HUDEP-2 (cell line): ENCODE results near the gene SDF2.
A peak's percentile ranks its signal among the peaks of the same experiment; 100 is the strongest.

Experiments
- DNase-seq, 76 experiments: peaks; one replicate each; lab custom pipeline; 2025; ENCODE audit not compliant: unreplicated experiment in 76 of 76; lab: John Stamatoyannopoulos, UW

Gene SDF2, protein sequence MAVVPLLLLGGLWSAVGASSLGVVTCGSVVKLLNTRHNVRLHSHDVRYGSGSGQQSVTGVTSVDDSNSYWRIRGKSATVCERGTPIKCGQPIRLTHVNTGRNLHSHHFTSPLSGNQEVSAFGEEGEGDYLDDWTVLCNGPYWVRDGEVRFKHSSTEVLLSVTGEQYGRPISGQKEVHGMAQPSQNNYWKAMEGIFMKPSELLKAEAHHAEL

DNA sequence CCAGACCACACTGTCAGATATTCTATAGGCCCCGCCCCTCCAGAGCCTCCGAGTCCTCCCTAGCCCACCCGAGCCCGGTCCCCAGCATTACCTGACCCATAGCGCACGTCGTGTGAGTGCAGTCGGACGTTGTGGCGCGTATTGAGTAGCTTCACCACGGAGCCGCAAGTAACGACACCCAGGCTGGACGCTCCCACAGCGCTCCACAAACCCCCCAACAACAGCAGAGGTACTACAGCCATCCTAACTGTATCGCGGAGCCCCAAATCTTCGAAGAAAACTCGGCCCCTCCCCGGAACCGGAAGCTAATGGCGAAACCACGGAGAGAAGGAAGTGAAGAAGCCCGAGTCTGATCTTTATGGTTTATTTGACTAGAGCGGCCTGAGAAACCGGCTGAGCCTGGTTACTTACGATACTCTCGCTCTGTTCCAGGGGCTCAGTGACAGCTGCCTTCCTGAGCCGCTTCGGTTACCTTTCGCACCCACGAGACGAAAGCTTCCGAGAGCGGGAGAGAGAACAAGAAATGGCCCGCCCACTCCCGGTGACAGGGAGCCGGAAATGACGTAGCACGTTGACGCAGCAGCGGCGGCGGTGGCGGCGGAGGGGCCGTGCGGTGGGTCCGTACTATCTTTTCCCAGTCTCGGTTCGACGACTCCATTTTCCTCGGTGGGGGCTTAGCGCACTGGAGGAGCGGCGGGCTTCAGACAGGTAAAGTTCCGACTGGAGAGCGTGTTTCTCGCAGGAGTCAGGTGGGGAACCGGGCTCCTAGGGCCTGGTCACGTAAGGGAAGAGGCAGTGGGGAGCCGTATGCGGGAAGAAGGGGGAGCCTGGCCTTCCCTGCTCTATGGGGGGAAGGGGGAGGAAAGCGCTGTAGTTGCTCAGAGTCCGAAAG is at the start of gene SDF2, which contains the start of gene SUPT6H:
Gene SDF2, minus strand, starts transcription at position 272 of the 892 bp plus-strand sequence. Its CDS starts 30 bp downstream, at position 242.
Gene SUPT6H, plus strand, starts transcription at position 571 of the 892 bp plus-strand sequence. CDS start 11,197 bp downstream, outside the sequence.
- DNase-seq, result peak in 75 of 76 experiments; percentile 6 to 92 (median 77)

DNA sequence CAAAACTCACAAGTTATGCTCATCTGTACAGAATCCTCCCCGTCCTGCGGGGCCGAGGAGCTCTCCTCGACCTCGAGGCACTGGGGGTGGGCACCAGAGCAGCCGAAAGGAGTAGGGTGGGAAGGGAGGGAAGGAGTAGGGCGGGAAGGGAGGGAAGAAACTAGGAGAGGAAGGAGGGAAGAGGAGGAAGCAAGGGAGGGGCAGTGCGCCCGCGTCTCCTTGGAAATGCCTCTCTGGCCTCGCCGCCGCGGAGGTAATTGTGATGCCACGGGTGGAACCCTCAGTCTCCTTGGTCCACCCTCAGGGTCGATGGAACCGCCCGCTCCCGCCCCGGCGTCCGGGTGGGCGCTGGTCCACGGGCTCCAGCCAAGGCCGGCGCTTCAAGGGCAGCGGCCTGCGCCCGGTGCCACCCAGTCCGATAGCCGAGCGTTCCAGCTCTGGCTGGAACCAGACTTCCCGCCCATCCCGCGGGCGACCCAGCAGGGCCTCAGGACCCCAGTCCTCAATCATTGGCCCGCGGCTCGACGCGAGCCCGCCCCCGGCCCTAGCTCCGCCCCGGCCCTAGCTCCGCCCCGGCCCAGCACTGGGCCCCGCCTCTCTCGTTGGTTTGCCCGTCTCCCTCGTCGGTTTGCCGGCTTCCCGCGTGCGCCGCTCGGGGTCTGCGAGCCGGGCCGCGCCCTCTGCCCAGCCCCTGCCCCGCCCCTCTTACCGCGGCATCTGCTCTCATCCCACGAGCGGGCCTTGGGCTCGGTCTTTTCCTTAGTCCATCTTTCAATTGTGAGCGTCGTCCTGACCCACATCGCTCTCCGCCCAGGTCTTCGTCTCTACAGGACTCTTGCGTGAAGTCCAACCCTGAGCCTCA is 49.4 kb upstream of the SDF2 start:
- DNase-seq, result peak in 72 of 76 experiments; percentile 24 to 89 (median 71)

DNA sequence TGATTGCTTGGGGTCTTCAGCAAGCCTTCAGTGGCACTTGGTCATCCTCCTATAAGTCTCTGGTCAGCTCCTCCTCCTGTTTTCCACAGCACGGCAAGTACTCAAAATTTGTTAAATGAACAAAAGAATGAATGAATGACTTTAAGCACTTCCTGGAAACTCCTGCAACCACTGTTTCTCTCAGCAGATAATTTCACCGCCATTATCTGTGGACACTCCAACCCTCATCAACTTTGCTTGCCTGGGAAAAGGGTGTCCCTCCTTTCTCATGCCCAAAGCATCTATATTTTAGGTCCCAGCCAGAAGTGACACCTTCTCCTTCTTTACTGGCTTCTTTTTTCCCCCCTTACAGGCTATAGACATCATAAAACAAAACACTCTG is 45.6 kb upstream of the SDF2 start:
- DNase-seq, result no peak

DNA sequence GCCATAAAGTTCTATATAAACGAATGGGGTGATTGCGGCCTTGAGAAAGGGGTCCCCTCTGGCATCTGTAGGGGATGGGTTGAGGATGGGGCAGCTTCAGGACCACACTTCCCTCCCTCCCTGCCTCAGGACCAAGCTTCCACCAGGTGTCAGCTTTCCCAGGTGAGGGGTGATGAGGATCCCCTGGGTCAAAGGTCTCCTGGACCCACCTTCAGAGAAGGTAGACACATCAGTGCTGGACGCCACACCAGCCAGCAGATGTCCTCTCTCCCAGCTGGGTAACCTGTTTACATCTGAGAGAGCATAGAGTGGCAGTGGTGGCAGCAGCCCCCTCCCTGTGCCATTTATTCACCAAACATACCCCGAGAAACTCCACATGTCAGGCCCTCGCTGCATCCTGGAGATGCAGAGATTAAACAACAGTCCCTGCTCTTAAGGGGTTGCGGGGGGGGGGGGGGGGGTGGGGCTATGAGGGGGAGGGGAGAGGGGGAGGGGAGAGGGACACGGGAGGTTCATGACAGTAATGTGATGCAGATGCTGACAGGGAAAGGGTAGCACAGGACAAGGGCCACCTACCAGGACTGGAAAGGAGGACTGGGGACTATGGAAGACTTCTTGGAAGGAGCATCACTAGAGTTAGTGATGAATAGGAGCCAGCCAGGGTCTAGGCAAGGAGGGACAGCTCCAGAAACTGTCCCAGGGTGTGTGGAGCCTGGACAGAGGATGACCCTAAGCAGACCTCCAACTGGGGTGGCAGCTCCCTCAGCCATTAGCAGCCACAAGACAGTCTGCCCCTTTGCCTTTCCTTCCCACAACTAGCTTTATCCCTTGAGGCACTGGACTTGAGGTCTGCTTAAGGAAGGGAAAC is 45.0 kb upstream of the SDF2 start:
- DNase-seq, result no peak

DNA sequence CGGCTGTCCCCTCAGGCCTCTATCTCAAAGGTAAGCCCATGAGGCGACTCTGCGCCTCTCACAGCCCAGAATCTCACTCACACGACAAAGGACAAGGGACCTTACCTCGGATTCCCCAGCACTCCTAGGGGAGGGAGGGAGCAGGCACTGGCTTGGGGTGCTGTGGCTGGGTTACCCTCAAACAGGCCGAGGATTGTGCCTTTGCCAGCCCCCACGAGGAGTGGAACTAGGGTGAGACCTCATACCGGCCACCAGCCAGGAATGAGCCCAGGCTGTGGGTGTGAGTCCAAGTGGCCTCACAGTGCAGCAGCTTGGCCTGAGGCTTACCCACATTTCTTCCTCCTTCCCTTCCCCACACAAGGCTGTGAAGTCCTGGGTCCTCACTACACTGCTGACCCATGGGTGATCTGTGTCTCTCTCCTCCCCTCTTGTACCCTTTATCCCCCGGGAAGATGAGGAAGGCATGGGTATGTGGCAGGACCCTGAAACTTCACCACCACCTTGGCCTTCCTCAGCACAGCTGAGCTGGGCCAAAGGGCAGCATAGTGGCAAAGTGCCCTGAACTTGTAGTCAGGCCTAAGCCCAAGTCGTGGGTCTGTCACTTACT is 44.1 kb upstream of the SDF2 start:
- DNase-seq, result no peak

DNA sequence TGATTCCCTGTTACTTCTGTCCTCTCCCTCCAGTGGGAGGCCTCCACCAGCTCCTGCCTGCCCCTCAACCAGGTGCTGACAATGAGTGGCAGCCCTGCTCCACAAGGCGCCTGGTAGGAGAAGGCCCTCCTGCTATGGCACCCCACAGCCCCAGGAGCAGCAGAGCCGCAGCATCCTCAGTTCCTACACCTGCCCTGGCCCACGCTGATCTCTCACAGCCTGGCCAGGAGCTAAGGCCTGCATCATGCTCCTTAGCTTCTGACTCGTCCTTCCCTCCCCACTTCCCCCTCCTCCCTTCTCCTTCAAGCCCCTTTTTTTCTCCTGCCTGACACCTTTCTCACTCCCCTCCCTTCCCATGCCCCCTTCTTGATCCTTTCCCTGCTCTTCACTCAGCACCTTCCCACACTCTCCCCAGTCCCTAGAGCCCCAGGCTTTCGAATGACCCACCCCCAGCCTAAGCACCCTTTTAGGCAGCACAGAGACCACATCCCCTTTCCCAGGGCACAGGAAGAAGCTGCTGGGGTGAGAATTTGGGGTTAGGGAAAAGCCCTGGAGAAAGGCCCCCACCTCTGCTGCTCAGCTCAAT is 43.5 kb upstream of the SDF2 start:
- DNase-seq, result no peak

DNA sequence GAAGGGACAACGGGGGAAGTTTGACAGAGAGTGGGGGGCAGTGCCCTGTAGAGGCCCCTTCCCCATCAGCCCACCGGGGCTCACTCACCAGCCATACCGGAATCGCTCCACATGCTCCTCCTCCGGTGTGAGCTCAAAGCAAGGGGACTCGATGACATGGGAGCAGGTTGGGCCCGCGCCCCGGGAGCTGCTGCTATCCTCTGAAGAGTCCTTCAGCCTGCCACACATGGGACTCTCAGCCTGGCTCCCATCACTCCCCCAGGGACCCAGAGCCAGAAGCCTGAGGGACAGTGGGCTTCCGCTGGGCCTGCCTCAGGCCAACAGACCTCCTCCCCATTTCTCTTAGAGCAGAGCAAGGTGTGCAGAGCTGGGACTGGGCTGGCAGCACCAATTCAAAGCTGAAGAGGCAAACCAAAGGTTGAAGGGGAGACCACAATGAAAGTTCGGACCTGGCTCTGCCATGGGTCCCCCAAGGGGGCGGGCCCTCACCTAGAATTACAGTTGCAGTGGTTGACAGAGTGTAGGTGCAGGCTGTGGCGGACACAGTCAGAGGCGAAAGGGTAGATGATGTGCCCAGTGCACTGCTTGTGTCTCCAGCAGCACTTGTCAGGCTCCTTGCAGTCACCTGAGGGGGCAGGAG is 42.6 kb upstream of the SDF2 start:
- DNase-seq, result no peak

DNA sequence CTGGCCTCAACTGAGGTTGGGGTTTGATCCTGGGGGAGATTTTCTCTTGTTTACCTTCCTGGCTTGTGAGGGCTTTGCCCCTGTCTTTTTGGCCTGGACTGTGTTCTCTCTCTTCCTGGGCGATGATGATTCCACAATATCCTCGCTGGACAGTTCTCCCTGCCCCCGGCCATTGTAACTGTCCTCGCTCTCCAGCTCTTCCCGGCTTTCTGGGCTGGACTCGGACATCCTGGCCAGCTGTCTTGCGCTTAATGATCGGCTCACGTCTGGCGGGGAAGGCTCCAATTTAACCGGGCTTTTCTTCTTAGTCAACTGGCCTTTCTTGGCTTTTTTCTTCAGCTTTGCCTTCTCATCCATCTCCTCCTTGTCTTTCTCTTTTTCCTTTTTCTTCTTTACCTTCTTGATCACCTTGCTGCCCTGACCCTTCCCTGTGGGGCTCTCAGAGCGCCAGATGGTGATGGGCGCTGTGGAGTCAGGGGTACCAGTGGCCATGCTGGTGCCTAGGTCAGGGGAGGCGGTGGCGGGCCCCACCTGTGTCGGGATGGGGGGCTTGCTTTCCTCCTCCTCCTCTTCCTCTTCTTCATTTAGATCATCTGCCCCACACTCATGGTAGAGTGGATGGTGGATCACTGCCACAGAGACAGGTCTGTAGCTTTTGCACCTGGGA is 42.0 kb upstream of the SDF2 start:
- no peak for DNase-seq

DNA sequence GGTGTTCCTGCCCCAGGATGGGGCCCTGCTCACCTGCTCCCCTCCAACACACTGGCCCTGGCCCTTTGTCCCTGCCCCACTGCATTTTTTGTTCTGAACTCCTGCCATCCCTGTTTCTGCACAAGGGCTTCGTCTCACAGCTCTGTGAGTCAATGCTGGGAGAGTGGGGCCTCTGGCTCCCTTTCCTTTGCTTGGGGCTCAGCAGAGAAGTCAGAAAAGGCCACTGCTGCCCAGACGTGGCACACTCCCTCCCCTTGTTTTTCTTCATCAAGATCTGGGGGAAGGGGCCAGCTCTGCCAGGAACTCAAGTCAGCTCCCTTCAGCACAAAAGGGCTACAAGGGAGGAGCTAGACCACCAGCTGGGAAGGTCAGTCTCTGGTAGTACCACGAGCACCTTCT is 41.0 kb upstream of the SDF2 start:
- no peak for DNase-seq

DNA sequence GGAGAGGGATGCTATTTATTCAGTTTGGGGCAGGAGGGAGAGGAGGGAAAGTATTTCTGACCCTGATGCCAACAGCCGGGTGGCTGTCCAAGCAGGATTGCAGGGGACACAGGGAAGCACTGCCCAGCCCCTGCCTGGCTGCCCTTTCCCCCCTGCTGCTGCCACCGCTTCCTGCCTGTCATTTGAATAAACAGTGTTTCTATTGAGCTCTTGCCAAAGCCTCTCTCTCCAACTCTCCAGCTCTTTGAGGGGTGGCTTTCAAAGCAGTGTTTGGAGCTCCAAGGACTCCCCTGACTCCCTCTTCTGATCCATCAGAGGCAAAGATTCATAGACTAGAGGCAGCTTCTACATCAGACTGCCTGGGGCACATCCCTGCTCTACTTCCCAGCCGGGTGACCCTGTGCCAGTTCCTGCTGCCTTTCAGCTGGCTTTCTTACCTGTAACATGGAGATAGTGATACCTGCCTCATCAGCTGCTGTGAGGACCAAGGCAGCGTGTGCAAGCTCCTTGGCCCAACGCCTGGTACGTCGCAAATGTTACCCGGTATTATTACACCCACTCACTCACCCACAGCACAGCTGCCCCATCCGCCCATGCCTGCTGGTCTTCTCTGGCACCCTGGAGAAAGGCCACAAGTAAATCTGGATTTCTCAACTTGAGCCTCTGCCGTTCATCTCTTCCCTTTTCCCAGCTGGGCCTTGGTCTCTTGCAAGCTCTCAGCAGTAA is 40.5 kb upstream of the SDF2 start:
- DNase-seq, result no peak

DNA sequence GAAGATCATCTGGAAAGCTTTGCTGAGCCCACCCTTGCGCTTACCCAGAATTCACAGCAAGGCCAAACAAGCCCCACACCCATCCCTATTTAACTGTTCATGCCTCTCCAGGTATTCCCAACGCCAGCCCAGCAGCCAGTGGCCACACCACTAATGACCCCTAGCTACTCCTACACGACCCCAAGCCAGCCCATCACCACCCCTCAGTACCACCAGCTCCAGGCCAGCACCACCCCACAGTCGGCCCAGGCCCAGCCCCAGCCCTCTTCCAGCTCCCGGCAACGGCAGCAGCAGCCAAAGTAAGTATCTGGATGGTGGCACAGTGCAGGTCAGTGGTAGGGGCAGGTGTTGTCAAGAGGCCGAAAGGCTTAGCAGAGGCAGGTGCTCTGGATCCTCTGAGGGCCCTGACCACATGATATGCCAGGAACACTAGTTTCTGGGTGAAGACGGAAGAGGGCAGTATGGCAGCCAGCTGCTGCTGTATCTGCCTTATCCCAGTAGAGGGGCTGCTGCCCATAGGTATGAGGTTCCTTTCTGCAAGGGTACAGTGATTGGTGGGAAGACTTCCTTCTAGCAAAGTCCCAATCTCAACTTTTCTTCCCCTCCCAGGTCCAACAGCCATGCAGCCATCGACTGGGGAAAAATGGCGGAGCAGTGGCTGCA is 39.3 kb upstream of the SDF2 start:
- no peak for DNase-seq

DNA sequence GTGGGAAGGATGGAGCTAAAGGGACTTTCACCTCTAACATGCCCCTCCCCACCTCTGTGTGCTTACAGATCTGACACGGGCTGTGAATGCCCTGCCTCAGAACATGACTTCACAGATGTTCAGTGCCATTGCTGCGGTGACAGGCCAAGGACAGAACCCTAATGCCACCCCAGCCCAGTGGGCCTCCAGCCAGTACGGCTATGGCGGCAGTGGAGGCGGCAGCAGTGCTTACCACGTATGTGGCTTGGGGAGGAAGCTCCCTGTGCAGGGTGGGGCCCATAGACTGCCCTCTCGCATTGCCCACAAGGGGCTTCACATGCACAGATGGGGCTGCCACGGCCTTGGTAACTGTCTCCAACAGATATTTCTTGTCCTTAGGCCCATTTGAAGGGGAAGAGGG is 38.6 kb upstream of the SDF2 start:
- no peak for DNase-seq

DNA sequence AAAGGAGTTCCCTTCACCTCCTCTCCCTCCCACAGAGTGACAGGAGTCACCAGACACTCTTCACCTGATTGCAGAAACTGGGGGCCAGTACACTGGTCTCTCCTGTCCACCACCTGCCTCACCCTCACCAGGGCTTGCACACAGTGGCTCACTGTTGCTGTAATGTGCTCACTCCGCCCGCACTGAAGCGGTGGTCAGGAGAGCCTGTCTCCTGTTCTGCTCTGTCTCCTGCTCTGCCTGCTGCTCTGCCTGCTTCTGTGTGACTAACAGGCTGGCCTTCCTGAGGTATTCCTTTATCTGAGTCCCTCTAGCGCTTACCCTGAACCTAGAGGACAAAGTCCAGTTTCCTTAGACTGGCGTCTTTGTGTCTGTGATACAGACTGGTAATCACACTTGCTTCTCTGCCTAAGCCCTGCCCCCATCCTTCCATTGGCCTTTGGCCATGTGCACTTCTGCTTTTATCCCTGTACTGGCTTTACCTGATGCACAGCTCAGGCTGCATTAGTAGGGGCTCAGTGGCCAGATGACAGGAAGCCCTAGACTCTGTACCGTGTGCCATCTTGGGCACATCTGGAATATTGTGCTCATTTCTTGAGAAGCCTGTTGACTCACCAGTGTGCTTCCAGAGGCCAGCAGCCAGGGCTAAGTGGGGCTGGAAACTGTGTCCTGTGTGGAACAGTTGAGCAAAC is 36.7 kb upstream of the SDF2 start:
- no peak for DNase-seq

DNA sequence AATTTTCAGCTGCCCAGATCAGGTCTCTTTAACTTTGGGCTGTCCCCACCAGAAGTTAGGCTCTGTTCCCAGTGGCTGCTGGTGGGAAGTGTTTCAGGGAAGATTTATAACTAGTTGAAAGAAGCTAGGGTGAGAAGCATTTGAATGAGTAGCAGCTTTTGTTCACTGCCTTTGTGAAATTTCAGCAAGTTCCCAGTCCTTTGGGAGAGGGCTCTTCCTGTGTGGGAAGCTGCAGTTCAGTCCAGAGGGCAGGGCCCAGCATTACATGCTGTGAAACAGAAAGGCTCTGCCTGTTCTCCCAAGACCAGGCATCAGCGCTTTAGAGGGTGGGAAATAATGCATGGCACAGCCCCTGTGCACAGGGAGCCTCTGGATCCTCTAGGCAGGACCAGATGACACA is 32.2 kb upstream of the SDF2 start:
- no peak for DNase-seq

DNA sequence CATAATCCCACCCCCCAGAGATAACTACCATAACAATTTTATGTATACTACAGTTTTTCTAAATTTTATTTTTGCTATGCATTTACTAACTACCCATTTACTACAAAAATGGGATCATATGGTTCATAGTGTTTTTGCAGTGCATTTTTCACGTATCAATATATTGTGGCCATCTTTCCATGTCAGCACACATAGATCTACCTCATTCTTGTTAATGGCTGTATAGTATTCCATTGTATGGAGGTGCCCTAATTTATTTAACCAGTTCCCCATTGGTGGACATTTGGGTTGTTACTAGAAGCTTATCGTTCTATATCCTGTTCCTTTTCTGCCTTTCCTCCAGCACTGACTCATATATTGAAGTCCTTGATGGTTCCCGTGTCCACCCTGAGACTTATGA is 27.3 kb upstream of the SDF2 start:
- DNase-seq, result no peak

DNA sequence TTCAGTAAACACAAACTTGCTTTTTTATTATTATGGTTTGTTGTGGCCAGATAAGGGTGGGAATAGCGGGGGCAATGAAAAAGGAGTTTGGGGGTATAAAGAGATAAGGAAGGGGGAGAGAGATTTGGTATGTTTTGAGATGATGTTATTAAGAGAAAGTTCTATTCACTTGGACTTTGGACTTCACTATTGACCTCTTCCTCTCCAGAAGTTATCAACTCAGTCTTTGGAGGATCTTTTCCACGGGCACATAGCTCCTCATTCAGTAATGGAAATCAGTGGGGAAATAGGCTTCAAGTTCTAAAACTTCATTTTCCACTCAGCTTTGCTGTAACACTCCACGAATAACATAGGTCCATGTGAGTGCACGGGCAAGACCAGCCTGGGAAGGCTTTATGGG is 26.8 kb upstream of the SDF2 start:
- no peak for DNase-seq

DNA sequence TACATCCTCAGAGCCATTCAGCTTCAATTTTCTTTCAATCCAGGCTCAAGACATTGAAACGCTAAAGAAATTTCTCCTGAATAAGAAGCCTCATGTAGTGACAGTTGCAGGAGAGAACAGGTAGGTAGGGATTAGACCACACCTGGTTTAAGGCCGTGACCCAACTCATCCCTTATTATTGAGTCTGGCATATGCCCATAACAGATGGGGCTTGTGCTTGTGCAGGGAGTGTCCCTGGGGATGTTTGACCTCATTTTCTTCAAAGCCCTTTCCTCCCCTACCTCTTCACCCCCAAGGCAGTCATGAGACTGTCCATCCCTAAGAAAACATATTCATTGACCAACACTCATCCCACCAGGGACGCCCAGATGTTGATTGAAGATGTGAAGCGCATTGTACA is 24.6 kb upstream of the SDF2 start:
- DNase-seq, result no peak
